ENCODE data around the gene COPRS. TPM values are rescaled to one million over a fixed set of nuclear protein-coding genes. Genes with fewer than 3 reads are reported as not detected.
"Not testable (repeated sequence)": the region's sequence is repeated elsewhere in the genome, so short reads cannot be mapped to it uniquely, and the experiment has no call there.

Gene COPRS
- polyA plus RNA-seq, 6 donors from 2014 or later = 63.0 to 81.4 (median 66.9) TPM

GRCh38 chr17:31835984-31836383, 23.1 kb downstream of the COPRS start:
- no peaks in the 10 kb centered on the region for H3K9me3 Mint-ChIP-seq
- H3K4me3 Mint-ChIP-seq = no peak overlapping the region
- peak overlapping the region in 1 of 6 donors; percentile 9 for H3K27ac Mint-ChIP-seq
- no peaks in the 10 kb centered on the region for H3K36me3 Mint-ChIP-seq
- peaks cover 6 to 9% (median 8%) of the 10 kb centered on the region in 3 donors for H3K4me1 Mint-ChIP-seq
- H3K27me3 Mint-ChIP-seq = peaks cover 8 to 17% (median 15%) of the 10 kb centered on the region in 3 donors
- no peak for ATAC-seq (ENCODE audit: low read depth in 2 of 2)
- no peak for DNase-seq

DNA sequence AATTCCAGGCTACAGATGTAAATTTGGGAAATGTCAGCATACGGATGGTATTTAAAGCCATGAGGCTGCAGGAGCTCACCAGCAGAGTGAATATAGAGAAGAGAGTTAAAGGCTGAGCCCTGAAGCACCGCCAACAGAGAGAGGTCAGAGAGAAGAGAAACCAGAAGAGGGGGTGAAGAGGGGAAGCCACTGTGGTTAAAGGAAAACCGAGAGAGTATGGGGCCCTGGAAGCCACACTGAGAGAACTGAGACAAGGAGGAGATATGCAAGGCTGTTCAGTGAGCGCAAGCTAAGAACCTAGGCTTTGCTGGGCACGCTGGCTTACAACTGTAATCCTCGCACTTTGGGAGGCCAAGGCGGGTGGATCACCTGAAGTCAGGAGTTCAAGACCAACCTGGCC, 24.6 kb downstream of the COPRS start:
- DNase-seq (peak; percentile 36), ATAC-seq (ENCODE audit: low read depth in 2 of 2) (peak; percentile 89 to 96)
- H3K36me3 Mint-ChIP-seq = no peaks in the 10 kb centered on the region
- H3K4me1 Mint-ChIP-seq = peaks cover 6 to 9% (median 8%) of the 10 kb centered on the region in 3 donors
- H3K4me3 Mint-ChIP-seq = peak overlapping the region in 3 of 8 donors; percentile 4 to 56 (median 40)
- peaks cover 7 to 8% (median 7%) of the 10 kb centered on the region in 3 donors for H3K27me3 Mint-ChIP-seq
- peak overlapping the region in 2 of 6 donors; percentile 9 to 68 for H3K27ac Mint-ChIP-seq
- H3K9me3 Mint-ChIP-seq = no peaks in the 10 kb centered on the region

- peaks cover 3 to 6% (median 6%) of the 10 kb centered on the region in 3 donors for H3K27me3 Mint-ChIP-seq
- ATAC-seq (ENCODE audit: low read depth in 2 of 2) (no peak), DNase-seq (no peak)
- H3K4me3 Mint-ChIP-seq = peak overlapping the region in 1 of 8 donors; percentile 44
- peak overlapping the region in 2 of 6 donors; percentile 20 to 71 for H3K27ac Mint-ChIP-seq
- H3K4me1 Mint-ChIP-seq = peaks cover 6 to 9% (median 8%) of the 10 kb centered on the region in 3 donors
- no peaks in the 10 kb centered on the region for H3K36me3 Mint-ChIP-seq
- no peaks in the 10 kb centered on the region for H3K9me3 Mint-ChIP-seq
Observed at GRCh38 chr17:31832746-31833145, 26.3 kb downstream of the COPRS start.

DNA sequence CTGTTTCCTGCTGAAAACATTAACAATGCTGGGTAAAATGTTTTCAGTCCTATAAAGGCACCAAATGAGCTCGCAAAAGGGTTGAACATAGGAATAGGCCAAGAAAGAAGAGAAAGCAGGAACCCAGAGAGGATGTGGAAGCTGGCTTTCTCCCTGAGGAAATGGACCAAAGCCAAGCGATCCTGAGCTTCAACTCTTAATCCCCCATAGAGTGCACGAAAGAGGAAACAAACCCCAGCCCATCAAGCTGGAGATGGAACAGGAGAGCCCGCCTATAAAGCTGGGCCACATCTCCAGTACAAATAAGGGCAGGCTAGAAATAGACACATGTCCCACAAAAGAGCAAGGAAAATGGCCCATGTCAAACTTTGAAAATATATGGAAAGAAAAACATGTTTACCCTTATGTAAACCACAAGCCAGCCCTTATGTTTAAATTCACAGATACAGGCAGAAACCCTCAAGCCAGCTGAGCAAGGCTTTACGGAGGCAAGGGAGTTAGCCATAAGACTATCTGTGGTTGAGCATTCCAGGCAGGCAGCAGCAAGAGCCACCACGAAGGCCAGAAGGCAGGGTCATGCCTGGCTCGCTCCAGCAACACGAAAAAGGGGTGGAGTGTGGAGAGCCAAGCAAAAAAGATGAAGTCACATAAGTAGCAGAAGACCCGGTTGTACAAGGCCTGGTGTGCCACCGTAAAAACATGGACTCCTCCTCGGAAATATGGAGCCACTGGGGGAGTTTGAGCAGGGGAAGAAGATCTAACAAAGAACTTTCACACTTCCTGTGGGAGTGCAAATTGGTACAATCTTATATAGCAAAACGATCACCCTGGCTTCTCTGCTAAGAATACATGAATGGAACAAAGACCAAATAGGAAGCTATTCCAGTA, 27.8 kb downstream of the COPRS start:
- H3K9me3 Mint-ChIP-seq = no peaks in the 10 kb centered on the region
- H3K27me3 Mint-ChIP-seq = no peaks in the 10 kb centered on the region
- ATAC-seq (ENCODE audit: low read depth in 2 of 2) = no peak
- H3K36me3 Mint-ChIP-seq = no peaks in the 10 kb centered on the region
- peak overlapping the region in 1 of 6 donors; percentile 77 for H3K27ac Mint-ChIP-seq
- H3K4me1 Mint-ChIP-seq = peaks cover 6 to 9% (median 8%) of the 10 kb centered on the region in 3 donors
- H3K4me3 Mint-ChIP-seq = no peak overlapping the region
- DNase-seq = no peak

GRCh38 chr17:31829649-31830048, 29.4 kb downstream of the COPRS start:
- ATAC-seq (ENCODE audit: low read depth in 2 of 2) = no peak
- no peak for DNase-seq
- H3K9me3 Mint-ChIP-seq = no peaks in the 10 kb centered on the region
- H3K27me3 Mint-ChIP-seq = no peaks in the 10 kb centered on the region
- no peak overlapping the region for H3K27ac Mint-ChIP-seq
- peaks cover 4 to 6% (median 5%) of the 10 kb centered on the region in 3 donors for H3K4me1 Mint-ChIP-seq
- H3K36me3 Mint-ChIP-seq = no peaks in the 10 kb centered on the region
- H3K4me3 Mint-ChIP-seq = no peak overlapping the region

- H3K9me3 Mint-ChIP-seq; H3K4me1 Mint-ChIP-seq; DNase-seq; H3K27me3 Mint-ChIP-seq; ATAC-seq (ENCODE audit: low read depth in 2 of 2); H3K4me3 Mint-ChIP-seq; H3K27ac Mint-ChIP-seq; H3K36me3 Mint-ChIP-seq: not testable (repeated sequence)
Observed at GRCh38 chr17:31828955-31829354, 30.1 kb downstream of the COPRS start.

DNA sequence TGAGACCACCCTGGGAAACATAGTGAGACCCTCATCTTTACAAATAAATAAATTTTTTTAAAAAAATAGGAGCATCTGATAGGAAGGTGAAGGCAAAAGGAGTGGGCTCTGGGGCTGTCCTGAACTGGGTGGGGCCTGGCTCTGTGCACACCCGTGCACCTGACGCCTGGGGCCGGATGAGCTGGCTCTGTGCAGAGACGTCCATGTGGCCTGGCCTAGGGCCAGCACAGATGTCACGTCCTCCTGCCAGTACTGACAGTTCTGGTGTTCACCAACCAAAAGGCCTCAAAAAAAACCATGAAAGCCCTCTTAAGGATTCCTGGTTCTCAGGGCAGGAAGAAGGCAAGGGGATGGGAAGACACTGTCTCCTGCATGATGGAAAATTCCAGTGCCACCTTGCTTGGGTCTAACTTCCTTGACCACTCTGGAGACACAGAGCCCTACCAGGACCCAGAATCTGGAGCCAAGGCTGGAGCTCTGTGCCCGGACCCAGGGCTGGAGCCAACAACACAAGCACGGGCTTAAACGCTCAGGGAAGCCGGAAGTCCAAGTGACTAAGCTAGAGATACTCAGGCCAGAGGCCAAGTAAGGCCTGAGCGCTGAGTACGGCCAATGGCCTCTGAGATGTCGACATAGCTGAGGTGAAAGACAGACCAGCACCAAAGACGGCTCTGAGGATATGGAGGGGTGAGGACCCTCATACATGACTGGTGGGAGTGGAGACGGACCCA, 32.9 kb downstream of the COPRS start:
- Mint-ChIP-seq H3K27me3 (peaks cover 0 to 3% (median 0%) of the 10 kb centered on the region in 3 donors), H3K9me3 (no peaks in the 10 kb centered on the region), H3K4me1 (no peaks in the 10 kb centered on the region), H3K36me3 (no peaks in the 10 kb centered on the region), H3K27ac (no peak overlapping the region), H3K4me3 (no peak overlapping the region)
- DNase-seq (no peak), ATAC-seq (ENCODE audit: low read depth in 2 of 2) (no peak)

DNA sequence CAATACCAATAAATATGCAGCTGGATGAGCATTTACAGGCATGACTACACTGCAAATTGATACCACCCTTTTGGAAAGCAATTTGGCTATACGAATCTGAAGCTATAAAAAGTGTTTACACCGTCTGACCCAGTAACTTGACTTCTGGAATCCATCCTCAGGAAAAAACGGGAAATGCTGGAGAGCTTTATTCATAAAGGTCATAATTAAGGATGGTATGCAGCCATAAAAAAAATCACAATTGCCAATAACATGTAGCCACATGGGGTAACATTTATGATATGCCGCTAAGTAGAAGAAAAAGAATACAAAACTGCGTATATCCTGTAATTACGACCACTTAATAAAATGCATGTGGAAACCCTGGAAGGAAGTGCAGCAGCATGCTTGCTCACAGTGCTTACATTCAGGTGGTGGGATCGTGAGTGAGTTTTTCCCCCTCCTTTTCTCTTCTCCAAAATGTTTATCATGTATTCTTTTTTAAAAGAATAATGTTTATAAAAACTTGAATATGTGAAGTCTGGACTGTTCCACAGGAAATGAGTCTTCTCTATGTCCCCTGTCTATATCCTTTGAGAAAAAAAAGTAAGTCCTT, 34.2 kb downstream of the COPRS start:
- no peak for DNase-seq
- Mint-ChIP-seq H3K4me1 (no peaks in the 10 kb centered on the region), H3K9me3 (peaks cover 0 to 2% (median 0%) of the 10 kb centered on the region in 7 donors), H3K36me3 (no peaks in the 10 kb centered on the region), H3K4me3 (no peak overlapping the region), H3K27ac (no peak overlapping the region), H3K27me3 (peaks cover 0 to 6% (median 1%) of the 10 kb centered on the region in 3 donors)
- no peak for ATAC-seq (ENCODE audit: low read depth in 2 of 2)

GRCh38 chr17:31823014-31823413, 36.0 kb downstream of the COPRS start:
- H3K4me1 Mint-ChIP-seq = no peaks in the 10 kb centered on the region
- no peak for DNase-seq

GRCh38 chr17:31820691-31821435, 38.2 kb downstream of the COPRS start:
- Mint-ChIP-seq H3K27me3 (peaks cover 0 to 6% (median 4%) of the 10 kb centered on the region in 3 donors), H3K4me3 (no peak overlapping the region), H3K9me3 (peaks cover 0 to 3% (median 0%) of the 10 kb centered on the region in 7 donors), H3K27ac (no peak overlapping the region), H3K4me1 (no peaks in the 10 kb centered on the region), H3K36me3 (no peaks in the 10 kb centered on the region)
- ATAC-seq (ENCODE audit: low read depth in 2 of 2) (no peak), DNase-seq (no peak)

More at GRCh38 chr17:31823014-31823413, 36.0 kb downstream of the COPRS start:
- no peak overlapping the region for H3K4me3 Mint-ChIP-seq
- H3K27ac Mint-ChIP-seq = no peak overlapping the region
- no peaks in the 10 kb centered on the region for H3K36me3 Mint-ChIP-seq
- H3K9me3 Mint-ChIP-seq = peaks cover 0 to 3% (median 0%) of the 10 kb centered on the region in 7 donors
- ATAC-seq (ENCODE audit: low read depth in 2 of 2) = no peak
- peaks cover 0 to 6% (median 4%) of the 10 kb centered on the region in 3 donors for H3K27me3 Mint-ChIP-seq

DNA sequence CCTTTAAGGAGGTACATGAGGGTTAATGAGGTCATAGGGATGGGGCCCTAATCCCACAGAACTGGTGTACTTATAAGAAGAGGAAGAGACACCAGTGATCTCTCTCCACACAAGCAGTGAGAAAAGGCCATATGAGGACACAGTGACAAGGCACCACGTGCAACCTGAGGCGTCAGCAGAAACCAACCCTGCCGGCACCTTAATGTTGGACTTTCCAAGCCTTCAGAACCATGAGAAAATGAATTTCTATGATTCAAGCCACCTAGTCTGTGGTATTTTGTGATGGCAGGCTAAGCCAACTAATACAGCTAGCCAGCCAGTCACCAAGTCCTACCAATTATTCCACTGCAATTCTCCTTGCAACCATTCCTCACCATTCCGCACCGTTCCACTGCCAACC, 39.5 kb downstream of the COPRS start:
- ATAC-seq (ENCODE audit: low read depth in 2 of 2) (no peak), DNase-seq (no peak)
- Mint-ChIP-seq H3K27me3 (peaks cover 0 to 6% (median 4%) of the 10 kb centered on the region in 3 donors), H3K4me3 (no peak overlapping the region), H3K9me3 (peaks cover 0 to 3% (median 0%) of the 10 kb centered on the region in 7 donors), H3K27ac (no peak overlapping the region), H3K36me3 (no peaks in the 10 kb centered on the region), H3K4me1 (no peaks in the 10 kb centered on the region)

DNA sequence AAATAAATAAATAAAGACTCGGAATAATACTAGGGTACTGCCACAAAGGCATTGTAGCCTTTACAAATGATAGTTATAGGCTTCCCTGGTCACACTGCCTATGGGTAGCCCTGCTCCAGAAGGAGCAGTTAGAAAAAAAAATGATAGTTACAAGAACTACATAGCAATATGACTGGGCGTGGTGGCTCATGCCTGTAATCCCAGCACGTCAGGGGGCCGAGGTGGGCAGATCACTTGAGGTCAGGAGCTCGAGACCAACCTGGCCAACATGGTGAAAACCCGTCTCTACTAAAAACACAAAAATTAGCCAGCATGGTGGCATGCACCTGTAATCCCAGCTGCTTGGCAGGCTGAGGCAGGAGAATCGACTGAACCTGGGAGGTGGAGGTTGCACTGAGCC, 40.2 kb downstream of the COPRS start:
- not testable (repeated sequence) for H3K9me3 Mint-ChIP-seq; H3K4me1 Mint-ChIP-seq; H3K4me3 Mint-ChIP-seq; DNase-seq; ATAC-seq (ENCODE audit: low read depth in 2 of 2); H3K27ac Mint-ChIP-seq; H3K27me3 Mint-ChIP-seq; H3K36me3 Mint-ChIP-seq
